Astrocyte (in vitro differentiated cells and primary cell): ENCODE results near the gene ERMP1. TPM values are rescaled to one million over a fixed set of nuclear protein-coding genes. Genes with fewer than 3 reads are reported as not detected.

Experiments used
- DNase-seq: peaks from one replicate; pipeline ENCODE4 v3.0.0-alpha.2; 2010; ENCODE audit warnings: low read depth
- FAIRE-seq: peaks from 2 replicates; lab custom pipeline; 2011; peaks lifted over from hg19 to GRCh38; lab: Jason Lieb, UNC
- H2AFZ ChIP-seq: 2 replicates; pipeline ENCODE4 v1.6.0; 2012; ENCODE audit warnings: low read depth, low read length, inconsistent platforms
- H3K27ac ChIP-seq: 2 replicates; pipeline ENCODE4 v1.5.1; 2011; ENCODE audit warnings: low read depth, low read length, inconsistent platforms
- H3K27me3 ChIP-seq: 2 replicates; pipeline ENCODE4 v1.6.0; 2011; ENCODE audit warnings: low read length, inconsistent platforms; ENCODE audit not compliant: insufficient read depth
- H3K36me3 ChIP-seq: 2 replicates; pipeline ENCODE4 v1.5.1; 2011; ENCODE audit warnings: low read length, inconsistent platforms; ENCODE audit not compliant: insufficient read depth
- H3K4me1 ChIP-seq: 2 replicates; pipeline ENCODE4 v1.5.1; 2011; ENCODE audit warnings: low read length, inconsistent platforms; ENCODE audit not compliant: insufficient read depth
- H3K4me2 ChIP-seq: 2 replicates; pipeline ENCODE4 v1.6.0; 2012; ENCODE audit warnings: low read length, inconsistent platforms
- H3K4me3 ChIP-seq: 2 replicates; pipeline ENCODE4 v1.5.1; 2011; ENCODE audit warnings: low read depth, mild to moderate bottlenecking, low read length, inconsistent platforms; ENCODE audit not compliant: insufficient read depth
- H3K79me2 ChIP-seq: 2 replicates; pipeline ENCODE4 v1.6.0; 2012; ENCODE audit warnings: mild to moderate bottlenecking, low read length, inconsistent platforms; ENCODE audit not compliant: insufficient read depth
- H3K9ac ChIP-seq: 2 replicates; pipeline ENCODE4 v1.6.0; 2012; ENCODE audit warnings: mild to moderate bottlenecking, low read length, inconsistent platforms
- H3K9me3 ChIP-seq: 2 replicates; pipeline ENCODE4 v1.5.1; 2012; ENCODE audit warnings: low read depth, mild to moderate bottlenecking, low read length, inconsistent platforms; ENCODE audit not compliant: insufficient read depth
- H4K20me1 ChIP-seq: 2 replicates; pipeline ENCODE4 v1.6.0; 2012; ENCODE audit warnings: low read length, inconsistent platforms; ENCODE audit not compliant: insufficient read depth
- H3K27ac Mint-ChIP-seq: one replicate; pipeline ENCODE4 v1.8.0; 2021; ENCODE audit warnings: mild to moderate bottlenecking, mixed read lengths; ENCODE audit not compliant: unreplicated experiment
- H3K27me3 Mint-ChIP-seq: one replicate; pipeline ENCODE4 v1.8.0; 2021; ENCODE audit warnings: low read depth, mixed read lengths; ENCODE audit not compliant: unreplicated experiment
- H3K36me3 Mint-ChIP-seq: one replicate; pipeline ENCODE4 v1.8.0; 2021; ENCODE audit warnings: low read depth, mixed read lengths; ENCODE audit not compliant: unreplicated experiment
- H3K4me1 Mint-ChIP-seq: one replicate; pipeline ENCODE4 v1.8.0; 2021; ENCODE audit warnings: low read depth, mixed read lengths; ENCODE audit not compliant: unreplicated experiment
- H3K4me3 Mint-ChIP-seq: one replicate; pipeline ENCODE4 v1.8.0; 2021; ENCODE audit warnings: mild to moderate bottlenecking, moderate library complexity, mixed read lengths; ENCODE audit not compliant: unreplicated experiment
- H3K9me3 Mint-ChIP-seq: one replicate; pipeline ENCODE4 v1.8.0; 2021; ENCODE audit warnings: mild to moderate bottlenecking, mixed read lengths; ENCODE audit not compliant: unreplicated experiment
- EZH2 ChIP-seq: IDR thresholded peaks from 2 replicates; pipeline ENCODE4 v1.6.1; 2012; ENCODE audit warnings: mild to moderate bottlenecking, low read length, inconsistent platforms; ENCODE audit not compliant: insufficient read depth
- total RNA-seq: library from RNA; stranded (reverse); gene quantifications from 2 replicates; pipeline ENCODE4 v1.2.1, GENCODE V29; 2021
- TF ChIP-seq, protein P1 (sequence below): IDR thresholded peaks from 2 replicates; pipeline ENCODE4 v1.5.1; 2011; ENCODE audit warnings: low read depth, mild to moderate bottlenecking, inconsistent platforms, low read length, moderate library complexity; ENCODE audit not compliant: insufficient read depth

The ERMP1 gene
- total RNA-seq, 1 donor from 2014 or later = 8.8 TPM

DNA sequence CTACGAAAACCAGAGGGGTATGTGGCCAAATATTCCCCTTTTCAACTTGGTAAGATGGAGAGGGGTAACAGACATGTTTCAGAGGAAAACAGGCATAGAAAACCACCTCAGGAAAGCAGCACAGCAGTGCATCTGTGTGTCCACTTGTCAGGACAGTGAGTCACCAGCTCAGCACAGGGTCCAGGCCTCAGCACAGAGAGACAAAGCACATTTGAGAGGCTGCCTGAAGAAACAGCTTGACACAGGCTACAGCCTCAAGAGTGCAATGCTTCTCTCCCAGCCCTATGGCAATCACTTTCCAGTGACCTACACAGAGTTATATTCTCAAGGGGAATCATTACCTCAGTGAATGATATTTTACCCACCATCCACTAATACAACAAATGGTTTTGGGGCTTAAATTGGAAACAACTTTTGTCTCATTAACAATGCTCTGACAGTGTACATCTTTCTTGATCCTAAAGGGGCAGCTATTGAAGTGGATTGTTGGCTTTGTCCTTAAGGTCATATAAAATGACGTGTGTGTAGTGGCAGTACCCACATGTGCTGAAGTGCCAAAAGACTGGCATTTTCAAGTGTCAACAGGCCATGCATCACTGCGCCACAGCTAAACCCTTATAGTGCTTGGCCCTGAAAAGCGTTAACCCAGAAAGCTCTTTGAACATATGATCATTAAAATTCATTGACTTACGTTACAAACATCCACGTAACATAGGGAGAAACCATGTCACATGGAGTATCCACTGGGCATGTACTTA is 46.4 kb downstream of the ERMP1 start:
- H3K4me2 ChIP-seq = no peak overlapping the region
- peak overlapping the region; percentile 71 for H3K27ac Mint-ChIP-seq
- H3K36me3 Mint-ChIP-seq = peaks cover 15% of the 10 kb centered on the region
- peaks cover 4% of the 10 kb centered on the region for H3K36me3 ChIP-seq
- no peak overlapping the region for H3K4me3 Mint-ChIP-seq
- H3K4me1 Mint-ChIP-seq = peaks cover 24% of the 10 kb centered on the region
- H3K79me2 ChIP-seq = no peaks in the 10 kb centered on the region
- no peaks in the 10 kb centered on the region for H4K20me1 ChIP-seq
- H3K4me1 ChIP-seq = no peaks in the 10 kb centered on the region
- no peak overlapping the region for H3K4me3 ChIP-seq
- no peak overlapping the region for H3K27ac ChIP-seq
- H3K27me3 ChIP-seq = no peaks in the 10 kb centered on the region
- no peak for FAIRE-seq
- no peak overlapping the region for H2AFZ ChIP-seq
- no peak for TF ChIP-seq EZH2
- TF ChIP-seq, protein P1, sequence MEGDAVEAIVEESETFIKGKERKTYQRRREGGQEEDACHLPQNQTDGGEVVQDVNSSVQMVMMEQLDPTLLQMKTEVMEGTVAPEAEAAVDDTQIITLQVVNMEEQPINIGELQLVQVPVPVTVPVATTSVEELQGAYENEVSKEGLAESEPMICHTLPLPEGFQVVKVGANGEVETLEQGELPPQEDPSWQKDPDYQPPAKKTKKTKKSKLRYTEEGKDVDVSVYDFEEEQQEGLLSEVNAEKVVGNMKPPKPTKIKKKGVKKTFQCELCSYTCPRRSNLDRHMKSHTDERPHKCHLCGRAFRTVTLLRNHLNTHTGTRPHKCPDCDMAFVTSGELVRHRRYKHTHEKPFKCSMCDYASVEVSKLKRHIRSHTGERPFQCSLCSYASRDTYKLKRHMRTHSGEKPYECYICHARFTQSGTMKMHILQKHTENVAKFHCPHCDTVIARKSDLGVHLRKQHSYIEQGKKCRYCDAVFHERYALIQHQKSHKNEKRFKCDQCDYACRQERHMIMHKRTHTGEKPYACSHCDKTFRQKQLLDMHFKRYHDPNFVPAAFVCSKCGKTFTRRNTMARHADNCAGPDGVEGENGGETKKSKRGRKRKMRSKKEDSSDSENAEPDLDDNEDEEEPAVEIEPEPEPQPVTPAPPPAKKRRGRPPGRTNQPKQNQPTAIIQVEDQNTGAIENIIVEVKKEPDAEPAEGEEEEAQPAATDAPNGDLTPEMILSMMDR = no peak
- DNase-seq = no peak
- H3K9ac ChIP-seq = no peak overlapping the region
- no peaks in the 10 kb centered on the region for H3K9me3 ChIP-seq
- H3K27me3 Mint-ChIP-seq = no peaks in the 10 kb centered on the region
- peaks cover 8% of the 10 kb centered on the region for H3K9me3 Mint-ChIP-seq

DNA sequence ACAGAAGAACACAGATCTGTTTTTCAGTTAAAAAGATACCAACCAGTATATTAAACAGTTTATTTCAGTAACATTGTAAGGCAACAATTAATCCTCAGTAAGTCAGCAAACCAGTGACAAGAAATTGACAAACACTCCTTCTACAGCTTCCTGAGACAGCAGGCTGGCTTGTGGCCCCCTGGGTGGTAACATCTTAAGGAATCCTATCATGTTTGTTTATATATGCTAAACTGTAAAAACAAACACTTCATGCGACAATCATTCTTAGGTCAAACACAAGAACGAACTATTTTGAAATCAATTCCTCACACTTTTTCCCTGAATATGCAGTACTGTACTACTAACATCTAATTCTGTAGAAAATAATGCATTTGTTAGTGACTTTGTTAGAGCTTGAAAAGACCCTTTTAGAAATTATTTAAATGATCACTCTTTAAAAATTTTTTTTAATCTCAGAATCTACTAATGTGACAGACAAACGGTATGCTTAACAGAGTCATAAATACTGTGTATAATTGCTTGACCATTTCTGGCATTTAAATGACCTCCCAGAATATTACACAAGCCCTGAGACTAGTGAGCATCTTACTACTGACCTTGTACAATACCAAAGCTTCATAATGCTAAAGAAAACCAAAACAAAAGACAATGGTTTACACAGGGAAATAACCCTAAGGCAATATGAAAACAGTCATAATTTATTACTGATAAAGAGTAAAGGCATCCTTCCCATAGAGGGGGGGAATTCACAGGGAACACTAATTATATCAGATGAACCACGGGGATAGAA is 48.2 kb downstream of the ERMP1 start:
- no peak overlapping the region for H3K9ac ChIP-seq
- Mint-ChIP-seq H3K27me3 (no peaks in the 10 kb centered on the region), H3K36me3 (peaks cover 29% of the 10 kb centered on the region), H3K4me3 (no peak overlapping the region), H3K27ac (no peak overlapping the region), H3K9me3 (peaks cover 12% of the 10 kb centered on the region), H3K4me1 (peaks cover 29% of the 10 kb centered on the region)
- H3K27ac ChIP-seq = no peak overlapping the region
- H3K4me2 ChIP-seq = no peak overlapping the region
- H3K36me3 ChIP-seq = peaks cover 4% of the 10 kb centered on the region
- no peak overlapping the region for H3K4me3 ChIP-seq
- no peaks in the 10 kb centered on the region for H3K79me2 ChIP-seq
- no peaks in the 10 kb centered on the region for H3K27me3 ChIP-seq
- no peak for DNase-seq
- no peak for TF ChIP-seq EZH2
- TF ChIP-seq, protein P1 = no peak
- FAIRE-seq = no peak
- no peak overlapping the region for H2AFZ ChIP-seq
- no peaks in the 10 kb centered on the region for H3K4me1 ChIP-seq
- H3K9me3 ChIP-seq = no peaks in the 10 kb centered on the region
- no peaks in the 10 kb centered on the region for H4K20me1 ChIP-seq
